Measurements from ENCODE around the gene CEBPE. TPM values are rescaled to one million over a fixed set of nuclear protein-coding genes. Genes with fewer than 3 reads are reported as not detected.
A peak's percentile ranks its signal among the peaks of the same experiment; 100 is the strongest.

CEBPE gene
- total RNA-seq, 4 donors from 2014 or later, result not detected

DNA sequence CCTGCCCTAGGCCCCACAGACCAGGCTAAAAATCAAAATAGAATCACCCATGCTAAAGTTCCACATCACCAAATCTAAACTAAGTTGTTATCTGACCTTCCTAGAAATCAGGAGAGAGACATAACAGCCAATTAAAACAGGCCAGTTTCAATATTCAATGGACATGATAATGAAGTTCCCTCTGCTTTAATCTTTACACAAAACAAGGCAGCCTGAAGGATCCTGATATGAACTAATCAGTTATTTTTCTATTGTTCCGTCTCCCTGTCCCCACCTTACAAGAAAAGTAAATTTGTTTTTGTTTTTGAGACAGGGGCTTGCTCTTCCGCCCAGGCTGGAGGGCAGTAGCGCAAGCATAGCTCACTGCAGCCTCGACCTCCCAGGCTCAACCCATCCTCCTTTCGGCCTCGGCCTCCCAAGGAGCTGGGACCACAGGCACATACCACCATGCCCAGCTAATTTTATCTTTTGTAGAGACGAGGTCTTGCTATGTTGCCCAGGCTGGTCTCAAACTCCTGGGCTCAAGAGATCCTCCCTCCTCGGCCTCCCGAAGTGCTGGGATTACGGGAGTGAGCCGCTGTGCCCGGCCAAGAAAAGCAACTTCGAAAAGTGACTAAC, 5.4 kb upstream of the CEBPE start:
- no peak for DNase-seq (ENCODE audit: low spot score in 2 of 2)
- no peak for TF ChIP-seq POLR2A (IDR thresholded peaks at IDR 0.05)
- intact Hi-C loops (cut with DNase I; ENCODE audit: low total_unique reads), result no loop called here
- H3K4me3 ChIP-seq (ENCODE audit: low read depth, poor library complexity, severe bottlenecking), result no peak overlapping the region
- WGBS, 2 donors, result 84 to 89% methylated on average over 13 of the region's 13 CpGs

DNA sequence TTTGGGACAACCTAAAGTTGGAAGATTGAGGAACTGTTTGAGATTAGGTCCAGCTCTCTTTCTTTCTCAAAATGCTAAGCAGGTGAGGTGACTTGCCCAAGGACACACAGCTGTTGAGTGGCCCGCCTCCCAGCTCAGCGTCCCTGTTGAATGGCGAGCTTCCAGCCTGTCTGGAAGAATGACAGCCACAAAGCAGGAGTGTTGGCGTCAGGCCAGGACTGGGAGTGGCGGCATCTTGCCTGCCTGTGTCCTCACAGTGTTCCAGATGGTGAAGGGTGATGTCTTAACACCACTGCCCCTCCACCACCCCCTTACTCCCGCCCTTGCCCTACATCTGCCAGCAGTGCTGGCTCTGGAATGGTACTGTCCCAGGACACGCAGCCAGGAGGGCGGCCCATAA, 4.4 kb upstream of the CEBPE start:
- intact Hi-C loops (cut with DNase I; ENCODE audit: low total_unique reads), result no loop called here
- H3K4me3 ChIP-seq (ENCODE audit: low read depth, poor library complexity, severe bottlenecking), result no peak overlapping the region
- TF ChIP-seq, protein P1, sequence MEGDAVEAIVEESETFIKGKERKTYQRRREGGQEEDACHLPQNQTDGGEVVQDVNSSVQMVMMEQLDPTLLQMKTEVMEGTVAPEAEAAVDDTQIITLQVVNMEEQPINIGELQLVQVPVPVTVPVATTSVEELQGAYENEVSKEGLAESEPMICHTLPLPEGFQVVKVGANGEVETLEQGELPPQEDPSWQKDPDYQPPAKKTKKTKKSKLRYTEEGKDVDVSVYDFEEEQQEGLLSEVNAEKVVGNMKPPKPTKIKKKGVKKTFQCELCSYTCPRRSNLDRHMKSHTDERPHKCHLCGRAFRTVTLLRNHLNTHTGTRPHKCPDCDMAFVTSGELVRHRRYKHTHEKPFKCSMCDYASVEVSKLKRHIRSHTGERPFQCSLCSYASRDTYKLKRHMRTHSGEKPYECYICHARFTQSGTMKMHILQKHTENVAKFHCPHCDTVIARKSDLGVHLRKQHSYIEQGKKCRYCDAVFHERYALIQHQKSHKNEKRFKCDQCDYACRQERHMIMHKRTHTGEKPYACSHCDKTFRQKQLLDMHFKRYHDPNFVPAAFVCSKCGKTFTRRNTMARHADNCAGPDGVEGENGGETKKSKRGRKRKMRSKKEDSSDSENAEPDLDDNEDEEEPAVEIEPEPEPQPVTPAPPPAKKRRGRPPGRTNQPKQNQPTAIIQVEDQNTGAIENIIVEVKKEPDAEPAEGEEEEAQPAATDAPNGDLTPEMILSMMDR (IDR thresholded peaks at IDR 0.05), result no peak
- no peak for TF ChIP-seq POLR2A (IDR thresholded peaks at IDR 0.05)
- peak; percentile 77 to 95 for DNase-seq (ENCODE audit: low spot score in 2 of 2)
- WGBS, 2 donors, result 22 to 29% methylated on average over 8 of the region's 8 CpGs

DNA sequence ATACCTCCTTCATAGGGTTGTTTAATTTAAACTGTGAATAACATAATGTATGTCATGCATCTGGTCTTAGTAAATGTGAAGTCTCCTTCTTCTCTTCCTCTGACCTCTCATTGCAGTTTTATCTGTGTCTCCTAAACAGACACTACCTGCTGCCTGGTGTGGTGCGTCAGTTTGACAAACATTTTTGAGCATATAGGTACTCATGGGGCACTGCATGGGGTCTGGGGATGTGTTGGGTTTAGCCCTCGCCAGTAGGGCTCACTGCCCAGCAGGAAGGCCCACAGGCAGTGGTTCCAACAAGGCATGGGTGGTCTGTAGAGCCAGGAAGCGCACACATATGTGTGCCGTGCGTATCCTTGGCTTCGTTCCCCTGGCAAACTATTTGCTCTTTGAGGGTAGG, 3.0 kb upstream of the CEBPE start:
- intact Hi-C loops (cut with DNase I; ENCODE audit: low total_unique reads), result no loop called here
- 86 to 95% methylated on average over 6 of the region's 6 CpGs for WGBS, 2 donors
- no peak for TF ChIP-seq POLR2A (IDR thresholded peaks at IDR 0.05)
- TF ChIP-seq, protein P1 (IDR thresholded peaks at IDR 0.05), result no peak
- no peak for DNase-seq (ENCODE audit: low spot score in 2 of 2)
- no peak overlapping the region for H3K4me3 ChIP-seq (ENCODE audit: low read depth, poor library complexity, severe bottlenecking)

DNA sequence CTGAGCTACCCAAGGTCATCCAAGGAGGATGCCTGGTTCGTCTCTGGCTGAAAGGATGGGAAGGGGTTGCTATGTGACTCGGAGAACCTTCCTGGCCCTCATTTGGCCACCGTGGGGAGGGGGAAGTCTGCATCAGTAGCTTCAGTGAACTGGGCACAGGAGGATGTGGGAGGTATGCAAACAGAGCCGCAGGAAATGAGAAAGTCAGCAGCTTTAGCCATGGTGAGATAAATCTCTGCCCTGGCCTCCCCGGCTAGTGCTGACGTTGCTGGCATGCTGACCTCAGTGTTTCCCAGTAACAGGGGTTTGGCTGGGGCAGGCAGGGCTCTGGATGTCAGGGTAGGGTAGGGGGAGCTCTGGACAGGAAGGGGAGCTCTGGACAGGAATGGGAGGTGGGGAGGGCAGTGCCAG, 2.3 kb upstream of the CEBPE start:
- no peak for DNase-seq (ENCODE audit: low spot score in 2 of 2)
- 49 to 52% methylated on average over 6 of the region's 6 CpGs for WGBS, 2 donors
- intact Hi-C loops (cut with DNase I; ENCODE audit: low total_unique reads), result loop anchor here (2.0 kb wide), 1 partner anchor 65 kb away; no protein-coding TSS in a partner anchor
- H3K4me3 ChIP-seq (ENCODE audit: low read depth, poor library complexity, severe bottlenecking), result no peak overlapping the region
- TF ChIP-seq POLR2A (IDR thresholded peaks at IDR 0.05), result no peak
- TF ChIP-seq, protein P1 (IDR thresholded peaks at IDR 0.05), result no peak

DNA sequence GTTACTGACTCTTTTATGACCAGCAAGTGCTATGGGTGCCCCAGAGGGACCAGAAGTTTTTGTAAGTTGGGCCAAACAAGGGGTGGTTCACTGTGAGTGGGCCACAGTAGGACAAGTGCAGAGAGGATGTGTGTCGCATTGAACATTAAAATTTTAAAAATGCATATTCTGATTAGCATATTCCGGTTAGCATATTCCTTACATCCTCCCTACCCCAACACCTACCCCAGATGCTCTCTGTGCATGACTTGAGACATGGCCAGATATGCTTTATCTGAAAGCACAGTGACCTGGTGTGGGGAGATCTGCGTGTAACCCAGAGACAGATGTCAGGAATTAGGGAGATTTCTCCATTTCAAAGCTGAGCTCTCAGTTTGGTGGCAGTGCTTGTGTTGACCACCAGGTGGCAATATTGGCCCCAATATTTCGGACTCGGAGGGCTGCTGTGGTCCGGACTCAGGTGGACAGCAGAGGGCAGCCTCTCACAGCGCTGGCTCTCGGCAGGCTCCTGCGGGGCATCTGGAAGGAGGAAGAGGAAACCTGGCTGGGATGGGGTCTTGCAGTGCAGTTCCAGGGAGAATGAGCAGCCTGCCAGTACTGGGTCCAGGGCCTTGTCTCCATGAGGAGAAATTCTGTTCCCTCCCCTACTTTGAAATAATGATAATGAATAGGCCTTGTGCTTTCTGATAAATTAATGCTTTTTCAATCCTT, 1.6 kb upstream of the CEBPE start:
- 14 to 16% methylated on average over 9 of the region's 9 CpGs for WGBS, 2 donors
- intact Hi-C loops (cut with DNase I; ENCODE audit: low total_unique reads), result loop anchor here (2.0 kb wide), 1 partner anchor 66 kb away; no protein-coding TSS in a partner anchor
- DNase-seq (ENCODE audit: low spot score in 2 of 2), result peak; percentile 90 to 98
- no peak for TF ChIP-seq POLR2A (IDR thresholded peaks at IDR 0.05)
- TF ChIP-seq, protein P1 (IDR thresholded peaks at IDR 0.05), result peak in 2 of 3 donors; percentile 98 to 100
- H3K4me3 ChIP-seq (ENCODE audit: low read depth, poor library complexity, severe bottlenecking), result no peak overlapping the region
